Left lung (tissue), 10 donors: ENCODE measurements around the gene ITPR2. TPM values are rescaled to one million over a fixed set of nuclear protein-coding genes. Genes with fewer than 3 reads are reported as not detected.

ENCODE experiments used
- ATAC-seq: fragments of 200-7000 bp; cut with Tn5 transposase; one replicate; pipeline ENCODE4 v1.9.1; 2020; ENCODE audit warnings: moderate library complexity
- DNase-seq, 4 donors: peaks; one replicate each; pipeline ENCODE4 v3.0.0-alpha.2; 2013 to 2020
- H3K27ac ChIP-seq, 2 donors: fragments of 200-600 bp; sonication (generic) in 1 of 2; one replicate each; pipeline versions ENCODE4 v1.5.0 to v1.8.0; 2020 to 2021
- H3K27me3 ChIP-seq, 2 donors: fragments of 200-600 bp; sonication (generic) in 1 of 2; one replicate each; pipeline versions ENCODE4 v1.5.0 to v1.8.0; 2020 to 2021
- H3K36me3 ChIP-seq, 2 donors: fragments of 200-600 bp; sonication (generic) in 1 of 2; one replicate each; pipeline versions ENCODE4 v1.5.0 to v1.8.0; 2020 to 2021
- H3K4me1 ChIP-seq, 2 donors: fragments of 200-600 bp; one replicate each; pipeline ENCODE4 v1.8.0; 2021
- H3K4me3 ChIP-seq, 2 donors: fragments of 200-600 bp; sonication (generic) in 1 of 2; one replicate each; pipeline versions ENCODE4 v1.5.0 to v1.8.0; 2020 to 2021; ENCODE audit warnings: mild to moderate bottlenecking in 1 of 2
- H3K9me3 ChIP-seq, 2 donors: fragments of 200-600 bp; sonication (generic) in 1 of 2; one replicate each; pipeline versions ENCODE4 v1.5.0 to v1.8.0; 2020 to 2021
- CTCF ChIP-seq, 2 donors: fragments of 200-600 bp; sonication (generic) in 1 of 2; IDR thresholded peaks; one replicate each; pipeline versions ENCODE4 v1.5.0 to v1.8.0; 2021; ENCODE audit warnings: antibody characterized with exemption in 2 of 2
- intact Hi-C, 2 donors: fragments of 100-400 bp; cut with DNase I; formaldehyde crosslinking; loops; one replicate each; pipeline versions ENCODE4 v1.11.2 to v1.14.2; 2022
- polyA plus RNA-seq, 6 donors: library from polyadenylated mRNA; unstranded; fragments of 120-200 nt; gene quantifications; one replicate each; pipeline ENCODE4 v1.2.1, GENCODE V29; 2013; ENCODE audit not compliant: insufficient read length in 6 of 6
- total RNA-seq, 2 donors: library from RNA; stranded (reverse); fragmentation: NEBNext Ultra II Directional; extraction: Animal tissue kit (Norgen Biotek cat#: 25700); gene quantifications; one replicate each; pipeline ENCODE4 v1.2.1, GENCODE V29; 2021
- donor health status: DM: no; HTN: yes; CAD: no.
- donor health status: DM: no; HTN: no; CAD: no.

Gene ITPR2
- total and polyA plus RNA-seq, 8 donors = 5.5 to 67.8 (median 7.5) TPM

GRCh38 chr12:26845057-26845666 is 12.2 kb upstream of the ITPR2 start:
- DNase-seq = peak in 2 of 4 donors; percentile 34 to 54

GRCh38 chr12:26843311-26843710 is 10.3 kb upstream of the ITPR2 start:
- ATAC-seq (no peak), DNase-seq (no peak)
- TF ChIP-seq CTCF (IDR thresholded peaks at IDR 0.05) = no peak
- peaks cover 16 to 24% of the 10 kb centered on the region in 2 donors for H3K4me1 ChIP-seq
- H3K9me3 ChIP-seq = no peaks in the 10 kb centered on the region
- no peaks in the 10 kb centered on the region for H3K27me3 ChIP-seq
- intact Hi-C loops = no loop called here
- H3K27ac ChIP-seq = no peak overlapping the region
- no peaks in the 10 kb centered on the region for H3K36me3 ChIP-seq
- no peak overlapping the region for H3K4me3 ChIP-seq

More at GRCh38 chr12:26845057-26845666, 12.2 kb upstream of the ITPR2 start:
- Histone ChIP-seq H3K36me3 (no peaks in the 10 kb centered on the region), H3K27me3 (no peaks in the 10 kb centered on the region), H3K4me3 (no peak overlapping the region), H3K4me1 (peaks cover 16 to 24% of the 10 kb centered on the region in 2 donors), H3K9me3 (no peaks in the 10 kb centered on the region), H3K27ac (no peak overlapping the region)
- intact Hi-C loops = no loop called here
- peak; percentile 79 for ATAC-seq
- peak; percentile 62 to 64 for TF ChIP-seq CTCF (IDR thresholded peaks at IDR 0.05)

GRCh38 chr12:26841085-26841484 is 8.1 kb upstream of the ITPR2 start:
- intact Hi-C loops = no loop called here
- peaks cover 10 to 17% of the 10 kb centered on the region in 2 donors for H3K4me1 ChIP-seq
- no peak overlapping the region for H3K4me3 ChIP-seq
- no peaks in the 10 kb centered on the region for H3K27me3 ChIP-seq
- no peaks in the 10 kb centered on the region for H3K9me3 ChIP-seq
- no peaks in the 10 kb centered on the region for H3K36me3 ChIP-seq
- ATAC-seq = no peak
- no peak for DNase-seq
- H3K27ac ChIP-seq = no peak overlapping the region
- TF ChIP-seq CTCF (IDR thresholded peaks at IDR 0.05) = no peak

- intact Hi-C loops = no loop called here
Observed at GRCh38 chr12:26839512-26839911, 6.5 kb upstream of the ITPR2 start.

More at GRCh38 chr12:26839512-26839911, 6.5 kb upstream of the ITPR2 start:
- Histone ChIP-seq H3K4me3 (no peak overlapping the region), H3K27me3 (no peaks in the 10 kb centered on the region), H3K27ac (no peak overlapping the region), H3K36me3 (no peaks in the 10 kb centered on the region), H3K4me1 (peaks cover 0 to under 1% of the 10 kb centered on the region in 2 donors), H3K9me3 (no peaks in the 10 kb centered on the region)
- DNase-seq = no peak
- ATAC-seq = no peak
- no peak for TF ChIP-seq CTCF (IDR thresholded peaks at IDR 0.05)
